KMS-11 (cell line): ENCODE data around the gene SLC36A4.

Experiments used
- H2AFZ ChIP-seq: fragments of 200-600 bp; sonication (generic); 2 replicates; pipeline ENCODE4 v1.6.1; 2016; ENCODE audit warnings: antibody characterized with exemption, mixed run types, low read depth
- H3K27ac ChIP-seq: fragments of 200-600 bp; sonication (generic); 2 replicates; pipeline ENCODE4 v1.6.1; 2016; ENCODE audit warnings: mild to moderate bottlenecking, mixed run types
- H3K27me3 ChIP-seq: fragments of 200-600 bp; sonication (generic); 2 replicates; pipeline ENCODE4 v1.6.1; 2017; ENCODE audit warnings: mild to moderate bottlenecking, low read depth, mixed run types, moderate library complexity; ENCODE audit not compliant: insufficient read depth
- H3K36me3 ChIP-seq: fragments of 200-600 bp; sonication (generic); 2 replicates; pipeline ENCODE4 v1.6.1; 2017; ENCODE audit warnings: mild to moderate bottlenecking, mixed run types; ENCODE audit not compliant: insufficient read depth
- H3K4me1 ChIP-seq: fragments of 200-600 bp; sonication (generic); 2 replicates; pipeline ENCODE4 v1.6.1; 2016; ENCODE audit warnings: mild to moderate bottlenecking, low read depth, mixed run types; ENCODE audit not compliant: poor library complexity, severe bottlenecking
- H3K4me2 ChIP-seq: fragments of 200-600 bp; sonication (generic); 2 replicates; pipeline ENCODE4 v1.7.0; 2016; ENCODE audit warnings: mild to moderate bottlenecking, mixed run types
- H3K4me3 ChIP-seq: fragments of 200-600 bp; sonication (generic); IDR thresholded peaks from 2 replicates; pipeline ENCODE4 v1.6.1; 2017; ENCODE audit warnings: low read depth, low read length, mixed read lengths; ENCODE audit not compliant: insufficient read depth
- H3K79me2 ChIP-seq: fragments of 200-600 bp; sonication (generic); 2 replicates; pipeline ENCODE4 v1.6.1; 2016; ENCODE audit warnings: low read depth, mixed run types; ENCODE audit not compliant: insufficient read depth
- H3K9ac ChIP-seq: fragments of 200-600 bp; sonication (generic); 2 replicates; pipeline ENCODE4 v1.6.1; 2016; ENCODE audit warnings: mild to moderate bottlenecking, mixed run types
- H4K20me1 ChIP-seq: fragments of 200-600 bp; sonication (generic); 2 replicates; pipeline ENCODE4 v1.6.1; 2016; ENCODE audit warnings: mild to moderate bottlenecking, mixed run types; ENCODE audit not compliant: insufficient read depth
- TF ChIP-seq, protein P1 (sequence below): fragments of 200-600 bp; sonication (generic); conservative IDR thresholded peaks from 2 replicates; pipeline ENCODE4 v1.6.1; 2017; ENCODE audit warnings: low read depth, mild to moderate bottlenecking, antibody characterized with exemption, low read length, moderate library complexity, mixed read lengths

The SLC36A4 gene

DNA sequence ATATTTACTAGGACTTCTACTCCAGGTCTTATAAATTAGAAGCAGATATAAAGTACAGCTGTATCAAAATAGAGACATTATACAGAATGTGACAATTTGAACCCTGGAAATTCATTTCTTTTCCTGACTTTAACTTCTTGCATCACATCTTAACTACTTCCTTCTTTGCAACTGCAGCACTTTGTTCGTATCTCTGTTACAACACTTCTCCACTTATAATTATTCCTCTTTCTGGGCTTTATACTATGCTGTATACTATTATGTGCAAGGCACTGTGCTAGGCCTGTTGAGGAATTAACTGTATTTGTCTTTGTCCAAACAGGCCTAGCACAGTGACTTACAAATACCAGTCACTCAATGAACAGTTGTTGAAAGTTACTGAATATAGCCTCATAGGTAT lies 1.8 kb upstream of the SLC36A4 start:
- H3K4me2 ChIP-seq = no peak overlapping the region
- H3K36me3 ChIP-seq = no peaks in the 10 kb centered on the region
- H4K20me1 ChIP-seq = no peaks in the 10 kb centered on the region
- H3K79me2 ChIP-seq = no peaks in the 10 kb centered on the region
- no peak overlapping the region for H3K27ac ChIP-seq
- no peak overlapping the region for H3K4me3 ChIP-seq
- H2AFZ ChIP-seq = no peak overlapping the region
- no peak overlapping the region for H3K9ac ChIP-seq
- H3K27me3 ChIP-seq = no peaks in the 10 kb centered on the region
- no peaks in the 10 kb centered on the region for H3K4me1 ChIP-seq
- TF ChIP-seq, protein P1, sequence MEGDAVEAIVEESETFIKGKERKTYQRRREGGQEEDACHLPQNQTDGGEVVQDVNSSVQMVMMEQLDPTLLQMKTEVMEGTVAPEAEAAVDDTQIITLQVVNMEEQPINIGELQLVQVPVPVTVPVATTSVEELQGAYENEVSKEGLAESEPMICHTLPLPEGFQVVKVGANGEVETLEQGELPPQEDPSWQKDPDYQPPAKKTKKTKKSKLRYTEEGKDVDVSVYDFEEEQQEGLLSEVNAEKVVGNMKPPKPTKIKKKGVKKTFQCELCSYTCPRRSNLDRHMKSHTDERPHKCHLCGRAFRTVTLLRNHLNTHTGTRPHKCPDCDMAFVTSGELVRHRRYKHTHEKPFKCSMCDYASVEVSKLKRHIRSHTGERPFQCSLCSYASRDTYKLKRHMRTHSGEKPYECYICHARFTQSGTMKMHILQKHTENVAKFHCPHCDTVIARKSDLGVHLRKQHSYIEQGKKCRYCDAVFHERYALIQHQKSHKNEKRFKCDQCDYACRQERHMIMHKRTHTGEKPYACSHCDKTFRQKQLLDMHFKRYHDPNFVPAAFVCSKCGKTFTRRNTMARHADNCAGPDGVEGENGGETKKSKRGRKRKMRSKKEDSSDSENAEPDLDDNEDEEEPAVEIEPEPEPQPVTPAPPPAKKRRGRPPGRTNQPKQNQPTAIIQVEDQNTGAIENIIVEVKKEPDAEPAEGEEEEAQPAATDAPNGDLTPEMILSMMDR = no peak

DNA sequence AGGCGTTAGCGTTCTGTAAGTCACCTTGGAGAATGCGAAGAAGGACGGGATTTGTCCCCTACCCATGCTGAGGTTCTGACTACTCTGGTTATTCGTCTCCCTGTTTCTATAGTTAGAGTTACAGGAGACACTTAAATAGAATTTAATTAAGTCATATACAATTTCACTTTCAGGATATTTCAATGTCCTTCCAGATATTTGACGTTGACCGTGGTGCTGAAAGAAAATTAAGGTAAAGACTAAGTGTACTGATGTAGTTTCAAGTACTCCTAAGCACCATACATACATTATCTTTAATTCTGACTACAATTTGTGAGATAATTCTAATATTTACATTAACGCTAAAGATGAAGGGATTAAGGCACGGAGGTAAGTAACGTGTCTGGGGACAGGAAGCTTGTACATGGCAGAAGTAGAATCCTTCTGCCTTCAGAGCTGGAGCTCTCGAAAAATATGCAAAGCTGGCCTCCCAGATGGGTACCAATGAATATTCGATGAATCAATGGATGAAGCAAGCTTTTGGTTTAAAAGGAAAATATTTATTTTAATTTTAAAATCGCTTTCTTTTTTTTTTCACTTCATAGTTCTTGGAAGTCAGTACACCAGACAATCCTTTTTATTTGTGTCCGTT lies 539 bp upstream of the SLC36A4 start:
- H3K4me3 ChIP-seq = no peak overlapping the region
- no peaks in the 10 kb centered on the region for H3K27me3 ChIP-seq
- H2AFZ ChIP-seq = peak overlapping the region; percentile 66; the same call in 1 of the 2 replicates
- no peaks in the 10 kb centered on the region for H3K4me1 ChIP-seq
- H3K79me2 ChIP-seq = no peaks in the 10 kb centered on the region
- 0 out of 2 replicates have a peak overlapping the region, but pooled peaks have one; percentile 80 for H3K9ac ChIP-seq
- no peak overlapping the region for H3K27ac ChIP-seq
- peak overlapping the region; percentile 33 for H3K4me2 ChIP-seq
- TF ChIP-seq, protein P1 = no peak
- H4K20me1 ChIP-seq = no peaks in the 10 kb centered on the region
- no peaks in the 10 kb centered on the region for H3K36me3 ChIP-seq

DNA sequence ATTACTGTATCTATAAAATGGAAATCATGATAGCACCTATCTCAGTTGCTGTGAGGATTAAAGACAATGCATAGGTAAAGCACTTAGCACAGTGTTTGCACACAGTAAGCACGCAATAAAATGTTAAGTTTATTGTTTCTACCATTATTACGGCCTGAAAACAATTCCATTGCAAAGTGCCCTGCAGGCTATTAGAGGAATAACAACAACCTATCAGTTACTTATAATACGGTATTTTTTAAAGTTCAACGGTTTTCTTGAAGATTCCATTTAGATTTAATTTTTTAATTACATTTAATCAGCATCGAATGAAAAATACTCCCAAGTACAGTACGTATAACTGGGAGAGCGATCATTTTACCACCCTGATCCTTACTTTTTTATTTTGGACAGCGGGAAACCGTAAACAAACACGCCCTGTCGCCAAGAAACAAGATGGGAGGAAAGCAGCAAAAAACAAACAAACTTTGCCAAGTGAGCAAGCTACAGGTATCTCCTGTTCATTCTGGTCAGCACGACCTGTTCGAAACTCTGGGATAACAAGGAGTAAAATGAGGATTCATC lies 893 bp downstream of the SLC36A4 start:
- peak overlapping the region; percentile 66; the same call in 1 of the 2 replicates for H3K27ac ChIP-seq
- no peak overlapping the region for H3K4me3 ChIP-seq
- H3K27me3 ChIP-seq = no peaks in the 10 kb centered on the region
- TF ChIP-seq, protein P1 = peak; percentile 30
- no peaks in the 10 kb centered on the region for H3K79me2 ChIP-seq
- peak overlapping the region; percentile 66; the same call in 1 of the 2 replicates for H2AFZ ChIP-seq
- no peaks in the 10 kb centered on the region for H4K20me1 ChIP-seq
- no peaks in the 10 kb centered on the region for H3K36me3 ChIP-seq
- H3K9ac ChIP-seq = peak overlapping the region; percentile 80
- no peaks in the 10 kb centered on the region for H3K4me1 ChIP-seq
- H3K4me2 ChIP-seq = peak overlapping the region; percentile 64

DNA sequence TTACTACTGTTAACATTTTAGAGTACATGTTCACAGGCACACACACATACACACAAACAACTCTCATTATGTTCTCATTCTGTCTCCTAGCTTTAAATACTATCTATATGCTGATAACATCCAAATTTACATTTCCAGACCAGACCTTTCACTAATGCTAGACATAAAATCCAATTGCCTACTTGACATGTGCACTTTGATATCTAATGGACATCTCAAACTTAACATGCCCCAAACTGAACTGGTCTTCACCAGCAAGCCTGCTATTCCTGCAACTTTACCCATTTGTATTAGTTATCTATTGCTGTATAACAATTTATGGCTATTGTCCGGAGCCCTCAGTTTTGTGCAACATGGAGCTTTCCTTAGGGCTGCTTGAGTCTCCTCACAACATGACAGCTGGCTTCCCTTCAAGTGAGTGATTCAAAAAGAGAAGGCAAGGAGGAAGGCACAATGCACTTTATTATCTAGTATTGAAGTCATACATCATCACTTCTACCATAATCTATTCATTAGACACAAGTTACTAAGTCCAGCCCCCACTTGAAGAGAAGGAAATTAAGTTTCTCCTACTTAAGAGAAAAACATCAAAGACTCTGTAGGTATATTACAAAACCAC lies 3.0 kb downstream of the SLC36A4 start:
- H3K36me3 ChIP-seq = no peaks in the 10 kb centered on the region
- H4K20me1 ChIP-seq = no peaks in the 10 kb centered on the region
- H3K4me3 ChIP-seq = no peak overlapping the region
- H3K27me3 ChIP-seq = no peaks in the 10 kb centered on the region
- H3K79me2 ChIP-seq = no peaks in the 10 kb centered on the region
- H3K4me2 ChIP-seq = no peak overlapping the region
- H3K27ac ChIP-seq = no peak overlapping the region
- H3K9ac ChIP-seq = no peak overlapping the region
- H3K4me1 ChIP-seq = no peaks in the 10 kb centered on the region
- TF ChIP-seq, protein P1 = no peak
- no peak overlapping the region for H2AFZ ChIP-seq
